ENCODE measurements around the gene TMPRSS3.
A peak's percentile ranks its signal among the peaks of the same experiment; 100 is the strongest.

The TMPRSS3 gene

DNA sequence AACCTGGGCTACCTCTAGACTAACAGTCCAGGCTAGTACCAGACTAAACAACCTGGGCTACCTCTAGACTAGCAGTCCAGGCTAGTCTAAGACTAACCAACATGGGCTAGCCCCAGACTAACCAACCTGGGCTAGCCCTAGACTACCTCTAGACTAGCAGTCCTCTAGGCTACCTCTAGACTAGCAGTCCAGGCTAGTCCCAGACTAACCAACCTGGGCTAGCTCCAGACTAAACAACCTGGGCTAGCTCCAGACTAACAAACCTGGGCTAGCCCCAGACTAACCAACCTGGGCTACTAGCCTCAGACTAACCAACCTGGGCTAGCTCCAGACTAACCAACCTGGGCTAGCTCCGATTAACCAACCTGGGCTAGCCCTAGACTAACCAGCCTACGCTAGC, 47.1 kb downstream of the TMPRSS3 start:
- DNase-seq = no peak

DNA sequence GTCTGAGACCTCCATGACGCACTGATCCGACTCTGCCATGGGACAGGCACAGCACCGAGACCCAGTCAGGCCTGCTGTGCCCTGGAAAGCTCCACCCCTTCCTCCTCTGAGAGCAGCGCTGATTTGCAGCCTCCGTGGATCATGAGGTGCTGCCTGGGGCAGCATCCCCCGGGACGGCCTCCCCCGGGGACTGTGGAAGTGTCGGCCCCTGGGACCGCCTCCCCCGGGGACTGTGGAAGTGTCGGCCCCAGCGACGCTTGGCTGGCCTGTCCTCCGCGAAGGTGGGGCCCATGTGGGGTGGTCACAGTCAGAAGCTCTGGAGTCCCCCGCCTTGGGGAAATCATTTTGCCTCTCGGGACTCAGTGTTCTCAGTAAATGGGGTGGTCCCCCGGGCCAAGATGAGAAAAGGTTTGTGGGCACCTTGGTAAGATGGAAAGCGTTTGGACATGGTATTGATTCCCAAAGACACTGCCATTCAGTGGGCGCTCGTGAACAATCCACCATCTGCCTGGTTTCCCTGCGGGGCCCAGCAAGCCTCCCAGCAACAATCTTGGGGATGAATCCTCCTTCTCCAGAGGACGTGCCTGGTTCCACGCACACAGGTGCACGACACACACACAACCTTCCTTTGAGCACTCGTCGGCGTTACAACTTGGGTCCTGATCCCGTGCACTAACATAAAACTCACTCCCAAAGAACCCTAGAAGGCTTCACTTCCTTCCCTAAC, 48.1 kb downstream of the TMPRSS3 start:
- DNase-seq = no peak

DNA sequence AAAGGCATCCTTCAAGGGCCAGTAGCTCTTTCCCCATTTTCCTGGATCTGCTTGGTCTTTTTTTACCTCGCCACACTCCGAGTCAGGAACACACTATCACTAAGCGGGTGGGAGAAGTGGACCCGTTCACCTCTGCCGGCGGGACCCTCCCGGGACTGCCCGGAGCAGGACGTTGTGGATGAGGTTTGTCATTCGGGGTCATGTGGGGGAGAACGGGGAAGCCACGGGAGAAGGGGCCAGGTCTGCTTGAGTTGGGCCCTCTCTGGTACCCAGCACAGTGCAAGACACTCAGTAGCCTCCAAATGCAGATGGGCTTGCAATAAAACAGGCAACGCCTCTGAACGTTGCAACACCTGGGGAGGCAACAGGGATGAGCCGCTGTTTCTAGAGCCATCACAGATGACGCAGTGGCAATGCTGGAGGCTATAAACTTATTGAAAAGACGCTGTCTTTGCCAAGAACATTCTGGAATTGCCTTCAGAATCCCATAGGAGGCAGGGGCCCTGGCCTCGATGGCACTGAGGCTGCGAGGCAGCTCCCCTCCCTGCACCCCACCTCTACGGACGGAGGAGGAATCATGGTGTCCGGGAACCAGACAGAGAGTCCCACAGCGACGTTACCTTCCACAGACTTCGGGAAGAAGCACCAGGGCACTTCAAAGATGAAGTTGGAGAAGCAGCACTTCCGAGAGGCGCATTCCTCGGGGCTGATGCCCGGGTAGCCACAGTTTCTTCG, 48.8 kb downstream of the TMPRSS3 start:
- DNase-seq = no peak

DNA sequence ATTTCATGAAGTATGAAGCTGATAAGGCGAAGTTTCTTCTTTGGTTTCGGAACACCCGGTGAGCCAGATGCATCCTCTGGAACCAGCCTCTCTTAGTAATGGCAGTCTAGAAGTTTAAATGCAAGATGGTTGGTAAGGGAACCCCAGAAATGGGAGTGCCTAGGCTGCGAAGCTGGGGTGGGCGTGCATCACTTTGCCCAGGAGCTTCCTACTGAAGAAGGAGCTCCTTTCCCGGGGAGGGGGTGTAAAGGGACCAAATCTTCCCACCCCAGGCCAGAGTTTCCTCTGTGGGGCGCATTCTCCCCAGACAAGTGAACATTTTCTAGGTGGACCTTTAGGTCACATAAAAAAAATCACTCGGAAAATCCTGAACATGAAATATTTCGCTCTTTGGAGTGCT, 49.4 kb downstream of the TMPRSS3 start:
- DNase-seq = no peak

DNA sequence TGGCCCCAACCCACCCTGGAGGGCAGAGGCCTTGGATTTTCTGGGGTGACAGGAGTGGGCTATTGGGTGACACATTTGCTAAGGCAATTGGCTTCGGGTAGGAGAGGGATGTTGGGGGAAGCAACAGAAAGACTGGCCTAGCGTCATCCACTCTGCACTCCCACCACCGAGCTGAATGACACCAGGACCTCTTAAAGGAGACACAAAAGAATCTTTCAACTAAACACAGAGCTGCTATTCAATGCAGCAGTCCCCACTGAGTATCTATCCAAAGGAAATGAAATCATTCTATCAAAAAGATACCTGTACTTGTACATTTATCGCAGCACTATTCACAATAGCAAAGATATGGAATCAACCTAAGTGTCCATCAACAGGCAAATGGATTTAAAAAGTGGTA, 51.2 kb downstream of the TMPRSS3 start:
- DNase-seq = no peak

DNA sequence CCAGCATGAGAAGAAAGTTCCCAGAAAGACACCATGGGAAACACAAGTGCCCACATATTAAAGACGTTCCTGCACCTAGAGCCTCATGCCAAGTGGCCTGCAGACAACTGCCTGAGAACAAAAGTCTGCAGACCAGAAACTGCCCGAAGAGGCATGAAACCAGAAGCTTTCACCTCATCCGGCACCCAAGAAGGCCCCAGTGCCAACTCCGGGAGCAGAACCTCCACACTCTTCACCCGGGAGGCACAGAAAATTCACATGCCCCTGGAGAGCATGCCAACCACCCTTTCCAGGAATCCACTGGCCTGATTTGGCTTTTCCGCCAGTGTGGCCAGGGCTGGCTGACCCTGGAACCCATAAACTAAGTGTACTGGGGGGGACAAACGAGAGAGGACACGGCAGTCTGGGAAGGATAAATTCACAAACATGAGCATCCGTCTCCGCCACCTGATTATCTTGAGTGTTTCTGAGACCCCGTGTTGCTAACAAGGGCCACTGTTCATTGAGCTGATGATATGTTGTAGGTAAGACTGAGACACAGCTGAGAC, 51.8 kb downstream of the TMPRSS3 start:
- DNase-seq = no peak

DNA sequence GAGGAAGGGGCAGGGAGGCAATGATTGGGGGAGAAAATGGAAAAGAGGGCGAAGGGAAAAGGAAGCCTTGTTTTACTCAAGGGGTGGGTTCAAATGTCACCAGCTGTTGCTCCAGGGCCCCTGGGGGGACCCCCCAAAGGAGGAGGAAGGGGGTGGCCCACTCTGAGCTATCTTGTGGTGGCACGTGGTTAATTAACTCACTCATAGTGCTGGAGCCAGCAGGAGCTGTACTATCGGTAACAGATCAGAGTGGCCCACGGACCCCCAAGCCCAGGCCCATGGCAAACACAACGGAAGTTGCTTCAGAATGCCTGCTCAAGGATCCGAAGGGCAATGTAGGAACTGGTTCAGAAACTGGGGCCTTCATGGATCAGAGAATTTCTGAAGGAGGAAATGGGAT, 52.3 kb downstream of the TMPRSS3 start:
- no peak for DNase-seq

DNA sequence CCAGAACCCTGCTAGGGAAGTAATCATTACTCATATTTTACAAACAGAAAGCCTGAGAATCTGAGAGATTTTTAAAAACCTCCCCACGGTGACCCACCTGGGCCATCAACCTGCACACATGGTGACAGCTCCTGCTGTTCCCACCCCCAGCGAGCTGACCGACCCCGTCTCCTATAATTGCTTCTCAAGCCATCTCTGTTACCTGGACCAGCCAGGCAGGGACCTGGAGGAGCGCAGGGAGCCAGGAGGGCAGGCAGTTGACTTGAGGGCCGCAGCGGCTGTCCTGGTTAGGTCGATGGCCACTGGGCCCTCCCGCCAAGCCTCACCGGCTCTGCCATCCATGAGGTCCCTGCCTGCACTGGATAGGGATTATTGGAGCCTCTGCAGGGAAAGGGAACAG, 52.8 kb downstream of the TMPRSS3 start:
- no peak for DNase-seq

DNA sequence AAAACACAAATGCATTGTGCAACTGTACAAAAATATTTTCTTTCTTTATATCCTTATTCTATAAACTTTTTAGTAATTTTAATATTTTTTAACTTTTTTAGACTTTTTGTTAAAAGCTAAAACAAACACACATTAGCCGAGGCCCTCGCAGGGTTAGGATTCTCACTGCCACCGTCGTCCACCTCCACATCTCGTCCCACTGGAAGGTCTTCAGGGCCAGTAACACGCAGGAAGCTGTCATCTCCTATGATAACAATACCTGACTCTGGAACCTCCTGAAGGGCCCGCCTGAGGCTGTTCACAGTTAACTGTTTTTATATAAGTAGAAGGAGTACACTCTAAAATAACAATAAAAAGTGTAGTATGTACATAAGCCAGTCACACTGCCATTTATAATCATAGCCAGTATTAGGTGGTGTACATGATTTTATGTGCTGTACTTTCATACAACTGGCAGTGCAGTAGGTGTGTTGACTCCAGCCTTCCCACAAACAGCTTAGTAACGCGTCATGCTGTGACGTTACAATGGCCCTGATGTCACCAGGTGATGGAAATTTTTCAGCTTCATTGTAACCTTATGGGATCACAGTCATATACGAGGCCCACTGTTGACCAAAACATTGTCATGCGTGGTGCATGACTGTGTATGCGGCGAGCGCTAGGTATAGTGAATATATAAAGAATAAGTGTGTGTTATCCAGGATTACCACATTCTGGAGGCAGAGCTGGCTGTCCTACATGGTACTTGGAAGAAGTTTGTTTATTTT, 53.9 kb downstream of the TMPRSS3 start:
- DNase-seq = no peak

DNA sequence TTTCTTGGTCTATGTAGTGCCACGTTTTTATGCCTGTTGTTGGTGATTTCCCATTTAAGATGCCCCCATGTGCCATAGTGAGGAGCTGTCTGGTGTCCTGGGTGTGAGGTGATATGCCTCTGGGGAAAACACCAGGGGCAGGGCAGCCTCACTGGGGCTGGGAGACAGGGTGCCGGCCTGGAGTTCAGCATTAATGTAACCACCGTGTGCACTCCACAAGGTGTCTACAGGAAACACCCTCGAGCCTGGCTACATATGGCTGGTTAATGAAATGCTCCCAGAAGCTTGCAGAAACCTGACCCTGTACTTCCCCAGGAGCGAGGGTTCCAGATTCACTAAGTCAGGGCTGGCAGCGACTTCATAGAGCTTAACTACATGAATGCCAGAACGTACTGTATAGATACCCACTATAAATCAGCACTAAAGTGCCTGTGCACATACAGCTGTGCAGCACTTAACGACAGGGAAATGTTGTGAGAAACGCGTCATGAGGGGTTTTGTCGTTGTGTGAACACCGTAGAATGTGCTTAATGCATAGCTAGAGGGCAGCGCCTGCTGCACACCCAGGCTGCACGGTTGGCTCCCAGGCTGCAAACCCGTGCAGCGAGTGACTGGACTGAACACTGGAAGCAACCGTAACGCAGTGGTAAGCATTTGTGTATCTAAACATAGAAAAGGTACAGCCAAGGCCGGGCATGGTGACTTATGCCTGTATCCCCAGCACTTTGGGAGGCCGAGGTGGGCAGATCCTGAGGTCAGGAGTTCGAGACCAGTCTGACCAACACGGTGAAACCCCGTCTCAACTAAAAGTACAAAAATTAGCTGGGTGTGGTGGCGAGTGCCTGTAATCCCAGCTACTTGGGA, 55.4 kb downstream of the TMPRSS3 start:
- DNase-seq = no peak

DNA sequence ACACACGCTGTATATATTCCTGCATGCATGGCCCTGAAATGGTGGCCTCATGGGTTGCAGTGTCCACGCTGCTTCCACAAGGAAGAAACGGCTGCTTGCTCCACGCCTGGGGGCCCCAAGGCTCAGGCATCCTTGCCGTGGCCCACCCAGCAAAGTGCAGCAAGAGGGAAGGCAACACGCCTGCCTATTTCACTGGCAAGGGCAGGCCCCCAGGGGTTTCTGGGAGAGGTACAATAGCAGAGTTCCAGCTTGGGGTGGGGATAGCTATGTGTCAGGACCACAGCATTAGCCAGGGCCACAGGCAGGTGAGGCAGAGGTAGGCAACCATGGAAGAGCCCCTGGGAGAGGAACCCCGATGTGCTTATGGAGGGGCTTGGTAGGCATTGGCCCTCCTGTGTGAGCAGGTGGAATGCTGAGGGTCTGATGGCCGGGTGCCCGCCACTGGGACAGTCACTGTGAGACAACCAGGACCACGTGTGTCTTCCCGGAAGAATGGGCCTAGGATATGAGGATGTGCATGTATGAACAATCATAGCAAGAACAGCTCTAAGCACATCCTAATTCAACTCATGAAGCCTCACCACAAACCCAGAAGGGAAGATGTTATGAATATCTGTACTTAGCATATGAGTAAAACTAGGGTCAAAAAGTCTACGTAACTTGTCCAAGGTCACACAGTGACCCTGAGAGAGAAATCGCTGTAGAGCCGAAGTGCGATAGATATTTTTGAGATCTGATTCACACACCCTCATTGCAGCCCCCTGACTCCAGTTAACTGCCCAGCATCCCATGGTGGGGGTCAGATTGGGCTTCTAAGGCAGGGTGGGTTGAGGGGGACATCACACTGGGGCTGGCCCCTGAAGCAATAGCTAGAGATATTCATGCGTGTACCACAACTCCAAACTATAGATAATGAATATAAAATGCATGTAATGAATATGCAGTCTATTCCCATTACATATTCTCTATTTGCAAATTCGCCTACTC, 56.8 kb downstream of the TMPRSS3 start:
- no peak for DNase-seq

DNA sequence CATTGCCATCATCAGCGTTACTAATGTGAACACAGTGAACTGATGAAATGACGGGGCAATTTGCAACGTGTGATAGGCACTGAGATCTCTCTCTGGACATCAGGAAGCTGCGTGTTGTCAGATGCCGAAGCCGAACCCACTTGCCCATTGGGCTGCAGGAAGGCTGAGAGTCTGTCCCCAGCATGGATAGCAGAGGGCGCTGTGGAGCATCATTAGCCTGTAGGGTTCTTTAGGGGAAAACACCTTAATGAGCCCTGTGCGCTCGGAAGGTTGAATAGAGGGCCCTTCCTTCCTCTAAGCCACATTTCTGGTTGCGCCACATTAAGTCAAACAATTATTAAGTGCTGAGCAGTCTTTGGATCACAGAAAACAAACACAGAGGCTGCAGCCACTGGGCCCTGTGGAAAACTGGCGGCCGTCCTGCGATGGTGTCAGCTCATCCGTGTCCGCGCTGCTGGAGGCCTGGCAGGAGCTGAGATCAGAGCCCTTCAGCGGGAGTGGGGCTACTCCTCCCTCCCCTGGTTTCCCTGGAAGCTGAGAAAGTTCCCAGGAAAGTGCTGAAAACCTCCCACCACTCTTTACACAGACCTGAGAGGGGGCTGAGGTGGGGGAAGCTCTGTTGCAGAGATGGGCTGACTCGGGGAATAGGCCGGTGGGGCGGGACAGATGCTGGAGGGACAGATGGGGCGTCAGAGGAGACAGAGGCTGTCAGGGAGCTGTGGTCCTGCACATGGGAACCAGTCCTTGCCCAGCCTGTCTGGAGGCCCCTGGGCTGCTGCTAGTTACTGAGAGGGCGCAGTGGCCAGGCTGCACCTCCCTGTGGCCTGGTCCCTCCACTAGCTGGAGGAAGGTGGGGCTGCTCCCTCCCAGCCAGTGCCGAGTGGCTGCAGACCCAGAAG, 57.8 kb downstream of the TMPRSS3 start:
- peak; percentile 63 to 84 for DNase-seq

DNA sequence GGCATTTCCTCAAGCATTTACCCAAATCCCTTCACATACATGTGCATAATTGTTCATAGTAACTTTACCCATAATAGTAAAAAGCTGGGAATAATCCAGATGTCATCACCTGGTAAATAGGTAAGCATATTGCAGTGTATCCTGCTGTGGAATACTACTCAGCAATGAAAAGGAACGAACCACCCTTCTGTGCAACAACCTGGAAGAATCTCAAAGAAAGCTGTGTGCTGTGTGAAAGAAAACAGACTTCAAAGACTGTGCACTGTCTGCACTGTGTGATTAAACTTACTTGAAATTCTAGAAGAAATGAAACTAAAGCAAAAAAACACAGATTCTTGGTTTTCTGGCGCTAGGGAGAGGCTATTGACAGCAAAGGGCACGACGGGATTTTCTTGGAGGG, 58.6 kb downstream of the TMPRSS3 start:
- DNase-seq = no peak

DNA sequence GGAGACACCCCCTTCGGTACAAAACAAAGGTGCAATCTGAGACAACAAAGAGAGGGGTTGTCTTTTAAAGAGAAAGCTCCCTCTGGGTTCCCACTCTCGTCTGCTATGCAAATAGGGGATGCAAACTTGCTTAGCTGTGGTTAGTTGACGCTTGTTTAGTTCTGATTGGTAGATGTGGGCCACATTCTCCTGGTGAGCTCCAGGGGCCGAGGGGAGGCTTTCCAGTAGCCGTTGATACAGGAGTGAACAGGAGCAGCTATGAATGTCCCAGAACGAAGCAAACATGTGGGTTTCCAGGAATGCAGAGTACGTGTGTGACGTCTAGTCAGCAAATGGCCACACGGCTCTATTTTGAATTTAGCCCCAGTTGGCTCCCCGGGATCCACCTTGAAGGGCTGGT, 59.8 kb downstream of the TMPRSS3 start:
- no peak for DNase-seq

DNA sequence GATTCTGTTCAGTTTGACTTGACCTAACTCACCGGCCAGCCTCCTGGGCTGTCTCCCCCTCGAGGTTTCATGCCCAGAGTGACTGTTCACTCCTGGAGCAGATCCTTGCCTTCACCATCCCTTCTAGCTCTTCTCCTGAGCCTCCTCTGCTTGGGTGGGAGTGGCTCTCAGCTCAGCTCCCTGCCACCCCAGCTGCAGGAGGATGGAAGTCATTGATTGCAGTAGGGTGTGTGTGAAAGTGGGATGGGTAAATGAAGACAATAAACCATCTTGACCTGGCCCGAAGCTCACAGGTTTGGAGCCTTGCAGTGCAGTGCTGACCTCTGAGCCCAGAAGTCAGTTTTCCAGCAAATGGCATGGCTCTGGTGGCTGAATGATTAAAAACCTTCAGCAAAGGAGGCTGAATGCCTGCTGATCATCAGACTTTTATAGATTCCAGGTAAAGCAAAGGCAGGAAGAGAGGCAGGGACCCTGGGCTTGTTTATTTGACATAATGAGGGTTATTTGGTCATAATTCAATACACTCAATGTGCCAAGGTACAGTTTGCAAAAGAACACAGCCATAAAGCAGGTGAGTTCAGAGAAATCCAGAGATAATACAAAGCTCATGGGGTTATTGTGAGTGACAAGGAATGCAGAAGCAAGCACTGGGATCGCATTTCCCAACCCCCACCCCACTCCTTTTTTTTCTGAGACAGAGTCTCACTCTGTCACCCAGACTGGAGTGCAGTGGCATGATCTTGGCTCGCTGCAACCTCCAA, 63.1 kb downstream of the TMPRSS3 start:
- no peak for DNase-seq

DNA sequence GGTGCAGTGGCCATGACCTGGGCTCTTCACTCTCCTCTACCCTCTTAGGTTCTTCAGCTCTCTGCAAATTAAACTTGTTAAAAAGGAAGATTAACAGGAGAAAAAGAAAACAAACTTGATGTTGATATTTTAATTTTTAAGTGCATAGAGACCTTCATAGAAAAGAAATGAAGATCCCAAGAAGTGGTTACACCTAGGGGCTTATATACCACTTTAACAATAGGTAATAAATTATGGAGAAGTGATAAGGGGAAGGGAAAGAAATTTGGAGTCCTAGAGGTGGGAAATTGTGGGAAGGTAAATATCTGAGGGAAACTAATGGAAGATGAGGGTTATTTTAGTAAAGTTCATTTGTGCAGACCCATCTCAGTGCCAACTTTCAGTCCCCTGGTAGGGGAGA, 64.2 kb downstream of the TMPRSS3 start:
- no peak for DNase-seq

DNA sequence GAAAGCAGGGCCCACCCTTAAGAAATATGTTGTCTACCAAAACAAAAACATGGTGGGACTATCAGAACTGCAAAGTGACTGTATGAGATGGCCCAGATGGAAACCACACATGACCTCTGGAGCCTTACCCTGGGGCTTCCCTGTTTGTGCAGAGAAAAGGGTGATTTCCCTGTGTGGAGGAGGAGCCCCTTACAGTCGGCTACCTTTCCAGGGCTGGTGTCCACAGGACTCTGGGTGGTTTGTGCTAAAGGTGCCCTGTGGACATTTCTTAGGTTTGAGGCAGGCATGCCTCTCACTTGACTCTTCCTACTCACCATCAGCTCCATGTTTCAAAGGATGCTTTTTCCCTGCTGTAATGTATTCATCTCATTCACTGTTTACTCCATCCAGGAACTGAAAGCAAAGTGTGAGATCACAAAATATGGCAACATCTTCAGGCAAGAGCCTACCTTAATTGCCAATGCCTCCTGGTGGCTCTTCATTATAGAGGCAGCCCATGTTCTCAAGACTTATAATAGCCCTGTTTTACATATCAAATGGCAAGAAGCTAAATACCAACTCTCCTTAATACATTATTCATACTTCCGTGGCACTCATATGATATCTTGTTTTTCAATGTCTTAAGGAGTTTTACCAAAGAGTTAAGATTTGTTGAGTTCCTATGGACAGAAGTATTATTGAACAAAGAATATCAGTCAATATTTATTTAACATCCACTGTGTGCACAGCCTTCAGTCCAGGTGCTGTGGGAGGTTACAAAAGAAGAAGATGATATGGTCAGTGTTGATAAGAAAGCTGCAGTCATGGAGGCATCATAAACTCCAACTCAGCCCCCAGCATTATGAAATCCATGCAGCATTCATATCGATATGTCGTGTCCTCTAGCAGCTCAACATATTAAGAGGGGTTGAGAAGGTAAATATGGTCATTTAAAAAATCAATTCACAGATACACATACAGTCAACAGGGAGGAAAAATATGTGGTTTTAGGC, 65.2 kb downstream of the TMPRSS3 start:
- DNase-seq = no peak

DNA sequence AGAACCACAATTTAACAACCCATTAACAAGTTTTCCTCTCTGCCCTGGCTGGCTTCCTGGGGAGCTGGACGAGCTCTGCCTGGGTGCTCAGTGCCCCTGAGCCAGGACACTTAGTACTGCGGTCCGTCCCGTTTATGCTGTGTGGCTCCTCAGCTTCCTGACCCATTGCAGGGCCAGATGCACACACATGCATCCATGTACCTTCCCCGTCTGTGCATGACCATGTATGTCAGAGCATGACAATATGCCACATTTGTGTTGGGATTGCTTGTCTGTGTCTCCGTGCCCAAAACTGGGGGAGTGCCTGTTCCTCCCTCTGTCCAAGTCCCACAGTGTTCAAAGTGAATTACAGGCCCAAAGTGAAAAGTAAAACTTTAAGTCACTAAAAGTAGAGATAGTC, 71.0 kb downstream of the TMPRSS3 start:
- DNase-seq = no peak
